IMR-90 (cell line): ENCODE data around the gene RIC8B. TPM values are rescaled to one million over a fixed set of nuclear protein-coding genes. Genes with fewer than 3 reads are reported as not detected.

ENCODE experiments used
- ATAC-seq: fragments of 200-7000 bp; cut with Tn5 transposase; 2 replicates; pipeline ENCODE4 v1.9.1; 2020; ENCODE audit warnings: low read depth, mild to moderate bottlenecking, moderate library complexity
- BruUV-seq: library from RNA; stranded (reverse); fragments of 400-500 nt; replicated peaks from 2 replicates; lab custom pipeline; 2021; lab: Mats Ljungman, UMichigan
- CTCF ChIA-PET: fragments of 300-600 bp; formaldehyde crosslinking; extraction: SDS; loops from one replicate; lab custom pipeline; 2021; ENCODE audit warnings: antibody characterized with exemption; lab: Yijun Ruan, JAX
- POLR2A ChIA-PET: fragments of 300-600 bp; sonication (Branson Sonifier 250); formaldehyde crosslinking; loops from one replicate; lab custom pipeline; 2022; ENCODE audit warnings: antibody characterized with exemption; ENCODE audit not compliant: unreplicated experiment; lab: Charles Lee
- DNase-seq: peaks from one replicate; pipeline ENCODE4 v3.0.0; 2013
- H2AFZ ChIP-seq: replicated peaks from 2 replicates; pipeline ENCODE3; 2013; ENCODE audit warnings: low read length, mild to moderate bottlenecking; ENCODE audit not compliant: poor library complexity
- H2AK5ac ChIP-seq: 2 replicates; pipeline ENCODE4 v1.6.1; 2013; ENCODE audit warnings: low read depth, low read length, inconsistent platforms
- H2AK9ac ChIP-seq: replicated peaks from 2 replicates; pipeline ENCODE3; 2013; ENCODE audit warnings: mild to moderate bottlenecking, low read depth, low read length, moderate library complexity; ENCODE audit not compliant: poor library complexity
- H2BK120ac ChIP-seq: 2 replicates; pipeline ENCODE4 v1.6.1; 2013; ENCODE audit warnings: low read depth, low read length, inconsistent platforms
- H2BK15ac ChIP-seq: 3 replicates; pipeline ENCODE4 v1.6.1; 2013; ENCODE audit warnings: low read depth, low read length, inconsistent platforms
- H2BK20ac ChIP-seq: 2 replicates; pipeline ENCODE4 v1.6.1; 2013; ENCODE audit warnings: low read depth, mild to moderate bottlenecking, inconsistent platforms, low read length, moderate library complexity
- H2BK5ac ChIP-seq: 2 replicates; pipeline ENCODE4 v1.6.1; 2013; ENCODE audit warnings: mild to moderate bottlenecking, low read depth, low read length, inconsistent platforms; ENCODE audit not compliant: poor library complexity, severe bottlenecking
- H3K14ac ChIP-seq: replicated peaks from 2 replicates; pipeline ENCODE4 v1.6.1; 2013; ENCODE audit warnings: low read depth, low read length, inconsistent platforms
- H3K18ac ChIP-seq: 2 replicates; pipeline ENCODE4 v1.6.1; 2013; ENCODE audit warnings: low read depth, low read length, control low read depth
- H3K23ac ChIP-seq: 2 replicates; pipeline ENCODE4 v1.6.1; 2013; ENCODE audit warnings: low read depth, low read length, inconsistent platforms
- H3K27ac ChIP-seq: 2 replicates; pipeline ENCODE4 v1.5.1; 2013; ENCODE audit warnings: mild to moderate bottlenecking, control low read depth, low read length; ENCODE audit not compliant: insufficient read depth
- H3K27me3 ChIP-seq: 2 replicates; pipeline ENCODE4 v1.6.1; 2013; ENCODE audit warnings: low read length; ENCODE audit not compliant: control insufficient read depth, insufficient read depth
- H3K36me3 ChIP-seq: 2 replicates; pipeline ENCODE4 v1.6.1; 2013; ENCODE audit warnings: low read length, mixed read lengths; ENCODE audit not compliant: control insufficient read depth, insufficient read depth
- H3K4ac ChIP-seq: 2 replicates; pipeline ENCODE4 v1.6.1; 2013; ENCODE audit warnings: low read depth, low read length, inconsistent platforms
- H3K4me1 ChIP-seq: 2 replicates; pipeline ENCODE4 v1.6.1; 2013; ENCODE audit warnings: low read length, mixed read lengths; ENCODE audit not compliant: control insufficient read depth, insufficient read depth
- H3K4me2 ChIP-seq: 2 replicates; pipeline ENCODE4 v1.6.1; 2013; ENCODE audit warnings: low read depth, mild to moderate bottlenecking, control low read depth, low read length, moderate library complexity
- H3K4me3 ChIP-seq: 2 replicates; pipeline ENCODE4 v1.5.1; 2013; ENCODE audit warnings: low read depth, mild to moderate bottlenecking, control low read depth, low read length, moderate library complexity; ENCODE audit not compliant: insufficient read depth
- H3K56ac ChIP-seq: 2 replicates; pipeline ENCODE4 v1.6.1; 2013; ENCODE audit warnings: low read length, inconsistent platforms; ENCODE audit not compliant: insufficient read depth; ENCODE audit errors: extremely low read depth
- H3K79me1 ChIP-seq, 2 experiments: 2 replicates each; pipeline ENCODE4 v1.6.1; 2013; ENCODE audit warnings: low read length in 2 of 2, inconsistent platforms in 1 of 2, low read depth in 1 of 2
- H3K9ac ChIP-seq: 2 replicates; pipeline ENCODE4 v1.6.1; 2013; ENCODE audit warnings: low read depth, low read length, control low read depth
- H3K9me1 ChIP-seq: 2 replicates; pipeline ENCODE4 v1.6.1; 2013; ENCODE audit warnings: low read length, inconsistent platforms; ENCODE audit not compliant: insufficient read depth
- H3K9me3 ChIP-seq: 2 replicates; pipeline ENCODE4 v1.6.1; 2013; ENCODE audit warnings: low read length; ENCODE audit not compliant: control insufficient read depth, insufficient read depth
- H4K20me1 ChIP-seq: 2 replicates; pipeline ENCODE4 v1.6.1; 2013; ENCODE audit warnings: low read length, inconsistent platforms; ENCODE audit not compliant: insufficient read depth
- H4K5ac ChIP-seq: 2 replicates; pipeline ENCODE4 v1.6.1; 2013; ENCODE audit warnings: mild to moderate bottlenecking, low read depth, low read length, control low read depth
- H4K8ac ChIP-seq, 2 experiments: 2 replicates each; pipeline ENCODE4 v1.6.1; 2013; ENCODE audit warnings: low read depth in 2 of 2, low read length in 2 of 2, control low read depth in 1 of 2, inconsistent platforms in 1 of 2
- H4K91ac ChIP-seq: 2 replicates; pipeline ENCODE4 v1.6.1; 2013; ENCODE audit warnings: low read depth, low read length, inconsistent platforms; ENCODE audit not compliant: insufficient read depth
- FOS ChIP-seq: fragments of 150-350 bp; IDR thresholded peaks from 2 replicates; pipeline ENCODE4 v1.6.1; 2016; ENCODE audit warnings: low read depth, low read length
- MXI1 ChIP-seq: IDR thresholded peaks from 2 replicates; pipeline ENCODE4 v1.6.1; 2012; ENCODE audit warnings: low read depth, mild to moderate bottlenecking, low read length, moderate library complexity, borderline replicate concordance
- RAD21 ChIP-seq: IDR thresholded peaks from 2 replicates; pipeline ENCODE4 v1.6.1; 2012; ENCODE audit warnings: low read length, improper control_type of control experiment
- RCOR1 ChIP-seq: IDR thresholded peaks from 2 replicates; pipeline ENCODE4 v1.6.1; 2012; ENCODE audit warnings: mild to moderate bottlenecking, low read length, improper control_type of control experiment; ENCODE audit not compliant: insufficient replicate concordance
- USF2 ChIP-seq: fragments of 150-350 bp; IDR thresholded peaks from 2 replicates; pipeline ENCODE4 v1.6.1; 2017; ENCODE audit warnings: mild to moderate bottlenecking, antibody characterized with exemption, low read length, low read depth
- WGBS, 2 experiments: methylation state at CpG; one replicate each; pipeline versions ENCODE4 v1.1.5 to v1.1.7; 2013; ENCODE audit warnings: missing lambda C conversion rate in 2 of 2; ENCODE audit not compliant: insufficient read length in 1 of 2; ENCODE audit errors: extremely low coverage in 2 of 2; 5-methylcytosine and 5-hydroxymethylcytosine counted together
- dilution Hi-C: fragments of 300-500 bp; cut with HindIII; formaldehyde crosslinking; loops from one replicate; pipeline ENCODE4 v1.14.3; 2018; ENCODE audit warnings: low sequenced_read_pairs; ENCODE audit not compliant: unreplicated experiment
- in situ Hi-C: fragments of 300-500 bp; cut with MboI; formaldehyde crosslinking; loops from 3 replicates; pipeline ENCODE4 v1.14.3; 2019; ENCODE audit warnings: low sequenced_read_pairs, inconsistent platforms, mixed read lengths
- intact Hi-C: fragments of 100-400 bp; cut with micrococcal nuclease; formaldehyde crosslinking; loops from 2 replicates; pipeline ENCODE4 v1.10.0; 2022
- polyA plus RNA-seq, 3 experiments: library from polyadenylated mRNA; depleted of rRNA; stranded (reverse); fragments of >200 nt; gene quantifications; 2 replicates each; pipeline ENCODE4 v1.2.3, GENCODE V29; 2012; ENCODE audit warnings: low replicate concordance in 1 of 3
- total RNA-seq: library from RNA; depleted of rRNA; stranded (reverse); fragments of >200 nt; gene quantifications from 2 replicates; pipeline ENCODE4 v1.2.3, GENCODE V29; 2012

RIC8B gene
- total and polyA plus RNA-seq, 2 of the 4 experiments (the other 2 are of a cell fraction): 5.5 to 19.5 TPM

GRCh38 chr12:106743270-106743988 lies 31.1 kb upstream of the RIC8B start:
- ChIA-PET CTCF (no interaction called here), POLR2A (no interaction called here)
- H3K18ac ChIP-seq: no peak overlapping the region
- no peak for TF ChIP-seq RAD21
- TF ChIP-seq MXI1: no peak
- TF ChIP-seq USF2: no peak
- TF ChIP-seq RCOR1: no peak
- TF ChIP-seq FOS: no peak
- no peak overlapping the region for H2AFZ ChIP-seq
- no peak overlapping the region for H2BK15ac ChIP-seq
- H3K27ac ChIP-seq: no peak overlapping the region
- H2BK120ac ChIP-seq: no peak overlapping the region
- no peak overlapping the region for H2BK20ac ChIP-seq
- H4K20me1 ChIP-seq: no peaks in the 10 kb centered on the region
- no peak overlapping the region for H2AK5ac ChIP-seq
- no peaks in the 10 kb centered on the region for H3K36me3 ChIP-seq
- no CpG with 5 or more reads among the region's 8 CpGs for WGBS, 2 experiments
- no peak overlapping the region for H3K4ac ChIP-seq
- no peak overlapping the region for H4K91ac ChIP-seq
- dilution Hi-C loops (no loop called here), intact Hi-C loops (no loop called here), in situ Hi-C loops (no loop called here)
- no peak overlapping the region for H4K8ac ChIP-seq
- ATAC-seq (no peak), DNase-seq (no peak)
- H2BK5ac ChIP-seq: no peak overlapping the region
- H3K56ac ChIP-seq: no peak overlapping the region
- no peaks in the 10 kb centered on the region for H3K79me1 ChIP-seq
- no peak overlapping the region for H3K4me3 ChIP-seq
- no peak overlapping the region for H3K9ac ChIP-seq
- no peaks in the 10 kb centered on the region for H3K4me1 ChIP-seq
- no peaks in the 10 kb centered on the region for H3K9me3 ChIP-seq
- no peaks in the 10 kb centered on the region for H3K9me1 ChIP-seq
- no peak overlapping the region for H3K4me2 ChIP-seq
- H4K5ac ChIP-seq: no peak overlapping the region
- H3K23ac ChIP-seq: no peak overlapping the region
- peaks cover 14% of the 10 kb centered on the region for H3K27me3 ChIP-seq
- no peak overlapping the region for H3K14ac ChIP-seq
- no TSS peak for BruUV-seq
- H2AK9ac ChIP-seq: no peak overlapping the region
